Spleen (tissue), 7 donors: ENCODE measurements around the gene CD84.

Experiments
- CTCF ChIP-seq, 11 experiments: fragments of 200-600 bp in 7 of 11; fragments of 450-650 bp in 4 of 11; sonication (generic) in 4 of 11; IDR thresholded peaks in 8 of 11; conservative IDR thresholded peaks in 3 of 11; 1 replicate in 7 of 11; 2 replicates in 4 of 11; pipeline versions ENCODE4 v1.4.0 to v1.8.0; 2016 to 2021; ENCODE audit warnings: antibody characterized with exemption in 11 of 11, inconsistent platforms in 4 of 11, mild to moderate bottlenecking in 1 of 11
- POLR2A ChIP-seq, 3 donors: fragments of 450-650 bp; IDR thresholded peaks; one replicate each; pipeline ENCODE4 v1.5.1; 2017; ENCODE audit warnings: antibody characterized with exemption in 3 of 3, mild to moderate bottlenecking in 1 of 3
- POLR2AphosphoS5 ChIP-seq, 3 donors: sonication (generic); formaldehyde crosslinking; IDR thresholded peaks; one replicate each; pipeline ENCODE4 v1.5.1; 2017; ENCODE audit warnings: antibody characterized with exemption in 3 of 3
- donor health status: DM: no; HTN: no; CAD: no; lungs with moderate emphysema.
- donor health status: DM: no; HTN: no; CAD: no.
- donor health status: DM: no; HTN: no; CAD: no.

DNA sequence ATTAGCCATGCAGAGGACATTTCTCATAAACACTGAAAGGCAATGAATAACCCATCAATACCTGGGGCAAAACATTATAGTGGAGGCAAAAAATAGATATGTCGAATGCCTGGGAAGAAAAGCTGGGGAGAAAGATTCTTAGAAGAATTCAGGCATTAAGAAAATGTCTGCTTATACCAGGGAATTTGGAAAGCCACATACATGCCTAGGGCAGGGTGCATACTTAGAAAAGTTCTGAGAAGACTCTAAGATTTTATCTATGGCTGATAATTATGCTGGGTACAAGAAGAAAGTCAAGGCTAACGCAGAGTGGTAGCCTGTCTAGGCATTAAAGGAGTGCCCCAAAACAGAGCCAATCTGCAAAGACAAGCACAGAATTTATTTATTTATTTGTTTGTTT, 74.6 kb downstream of the CD84 start:
- TF ChIP-seq CTCF (IDR thresholded peaks at IDR 0.05 in 8 of 11, conservative IDR thresholded peaks at IDR 0.05 in 3 of 11) (no peak), POLR2A (IDR thresholded peaks at IDR 0.05) (no peak), POLR2AphosphoS5 (IDR thresholded peaks at IDR 0.05) (no peak)
